Spinal cord (tissue), 10 donors: ENCODE measurements around the gene SMAD6. TPM values are rescaled to one million over a fixed set of nuclear protein-coding genes. Genes with fewer than 3 reads are reported as not detected.

Experiments used
- DNase-seq, 6 donors: peaks; one replicate each; pipeline versions ENCODE4 v3.0.0 to v3.0.0-alpha.2; 2013 to 2015; ENCODE audit warnings: low spot score in 6 of 6, low read depth in 4 of 6
- H3K27ac ChIP-seq: one replicate; pipeline ENCODE4 v1.5.1; 2013; ENCODE audit warnings: low read depth, low read length, control low read depth
- H3K27me3 ChIP-seq: one replicate; pipeline ENCODE4 v1.6.1; 2013; ENCODE audit warnings: low read length; ENCODE audit not compliant: control insufficient read depth, insufficient read depth
- H3K36me3 ChIP-seq: one replicate; pipeline ENCODE4 v1.6.1; 2013; ENCODE audit warnings: low read length; ENCODE audit not compliant: control insufficient read depth, insufficient read depth
- H3K4me1 ChIP-seq: one replicate; pipeline ENCODE4 v1.6.1; 2013; ENCODE audit warnings: low read length; ENCODE audit not compliant: control insufficient read depth, insufficient read depth
- H3K4me3 ChIP-seq: one replicate; pipeline ENCODE4 v1.5.1; 2013; ENCODE audit warnings: low read depth, low read length, control low read depth
- H3K9me3 ChIP-seq: one replicate; pipeline ENCODE4 v1.6.1; 2013; ENCODE audit warnings: low read length; ENCODE audit not compliant: control insufficient read depth, insufficient read depth
- WGBS: methylation state at CpG from one replicate; pipeline ENCODE4 v1.1.5; 2013; ENCODE audit warnings: missing lambda C conversion rate; ENCODE audit not compliant: insufficient coverage; 5-methylcytosine and 5-hydroxymethylcytosine counted together
- polyA plus RNA-seq, 2 donors: library from polyadenylated mRNA; unstranded; fragments of 120-200 nt; gene quantifications; one replicate each; pipeline ENCODE4 v1.2.1, GENCODE V29; 2013; ENCODE audit not compliant: insufficient read length in 2 of 2
- total RNA-seq, 2 donors: library from RNA; depleted of rRNA in 1 of 2; stranded (reverse); fragments of 120-200 nt in 1 of 2; fragments of >200 nt in 1 of 2; gene quantifications; one replicate each; pipeline versions ENCODE4 v1.2.3 to v1.2.4, GENCODE V29; 2013 to 2014
- donor health status: healthy.

SMAD6 gene
- total and polyA plus RNA-seq, 4 donors, result 7.7 to 22.0 (median 10.3) TPM

DNA sequence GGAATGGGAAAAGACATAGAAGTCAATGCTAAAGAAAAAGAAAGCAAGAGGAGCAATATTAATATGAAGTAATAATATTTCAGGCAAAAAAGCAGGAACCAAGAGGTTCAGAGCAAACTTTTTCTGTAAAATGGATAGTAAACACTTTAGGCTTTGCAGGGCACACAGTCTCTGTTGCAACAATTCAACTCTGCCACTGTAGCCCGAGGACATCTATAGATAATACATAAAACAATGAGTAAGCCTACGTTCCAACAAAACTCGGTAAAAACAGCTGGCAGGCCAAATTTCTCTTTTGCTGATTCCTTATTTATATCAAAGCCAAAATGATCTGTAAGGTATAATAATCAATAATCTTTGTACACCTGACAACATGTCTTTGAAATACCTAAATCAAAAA lies 56.8 kb downstream of the SMAD6 start:
- H3K36me3 ChIP-seq, result peaks cover 2% of the 10 kb centered on the region
- H3K9me3 ChIP-seq, result peaks cover 5% of the 10 kb centered on the region
- H3K4me3 ChIP-seq, result no peak overlapping the region
- H3K4me1 ChIP-seq, result peaks cover 56% of the 10 kb centered on the region
- DNase-seq, result no peak
- no peak overlapping the region for H3K27ac ChIP-seq
- H3K27me3 ChIP-seq, result no peaks in the 10 kb centered on the region
- no CpG with 5 or more reads among the region's 3 CpGs for WGBS

DNA sequence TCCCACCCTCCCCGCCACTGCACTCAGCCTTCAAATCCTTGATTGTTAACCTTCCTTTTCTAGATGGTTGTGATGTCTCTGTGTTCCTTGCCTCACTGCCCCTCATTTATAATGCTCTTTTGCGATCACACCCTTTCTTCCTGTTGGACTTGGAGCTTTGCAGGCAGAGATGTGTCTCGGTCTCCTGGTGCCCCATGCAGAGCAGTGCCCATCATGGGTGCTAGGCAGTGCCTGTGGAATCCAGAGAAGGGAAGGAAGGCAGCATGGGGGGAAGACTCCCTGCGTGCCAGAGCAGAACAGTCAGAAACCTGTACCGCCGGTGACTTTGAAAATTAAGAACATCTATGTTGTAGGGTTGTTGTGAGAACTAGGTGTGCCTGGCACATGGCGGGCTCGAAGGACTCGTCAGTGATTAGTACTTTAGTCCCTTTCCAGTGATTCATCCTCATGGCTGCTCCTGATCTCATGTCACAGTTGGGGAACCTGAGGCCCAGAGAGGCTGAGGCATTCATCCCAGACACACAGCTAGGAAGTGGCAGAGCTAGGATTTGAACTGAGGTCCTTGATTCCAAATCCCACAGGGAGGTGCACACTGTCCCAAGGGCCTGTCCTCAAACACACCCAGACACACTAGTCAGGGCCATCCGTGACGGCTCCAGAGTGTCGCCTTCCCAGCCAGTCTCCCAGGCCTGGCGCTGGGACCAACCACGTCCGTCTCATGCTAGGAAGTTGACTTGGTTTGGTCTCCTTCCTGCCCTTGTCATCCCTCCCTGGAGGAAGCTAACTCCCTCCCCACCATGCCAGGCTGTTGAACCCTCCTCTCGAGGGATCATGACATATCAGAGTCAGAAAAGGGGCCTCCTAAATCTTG lies 58.3 kb downstream of the SMAD6 start:
- Histone ChIP-seq H3K9me3 (no peaks in the 10 kb centered on the region), H3K27ac (peak overlapping the region; percentile 40), H3K27me3 (no peaks in the 10 kb centered on the region), H3K36me3 (peaks cover 2% of the 10 kb centered on the region), H3K4me1 (peaks cover 63% of the 10 kb centered on the region), H3K4me3 (no peak overlapping the region)
- no peak for DNase-seq
- 78% methylated on average over 13 of the region's 16 CpGs for WGBS

DNA sequence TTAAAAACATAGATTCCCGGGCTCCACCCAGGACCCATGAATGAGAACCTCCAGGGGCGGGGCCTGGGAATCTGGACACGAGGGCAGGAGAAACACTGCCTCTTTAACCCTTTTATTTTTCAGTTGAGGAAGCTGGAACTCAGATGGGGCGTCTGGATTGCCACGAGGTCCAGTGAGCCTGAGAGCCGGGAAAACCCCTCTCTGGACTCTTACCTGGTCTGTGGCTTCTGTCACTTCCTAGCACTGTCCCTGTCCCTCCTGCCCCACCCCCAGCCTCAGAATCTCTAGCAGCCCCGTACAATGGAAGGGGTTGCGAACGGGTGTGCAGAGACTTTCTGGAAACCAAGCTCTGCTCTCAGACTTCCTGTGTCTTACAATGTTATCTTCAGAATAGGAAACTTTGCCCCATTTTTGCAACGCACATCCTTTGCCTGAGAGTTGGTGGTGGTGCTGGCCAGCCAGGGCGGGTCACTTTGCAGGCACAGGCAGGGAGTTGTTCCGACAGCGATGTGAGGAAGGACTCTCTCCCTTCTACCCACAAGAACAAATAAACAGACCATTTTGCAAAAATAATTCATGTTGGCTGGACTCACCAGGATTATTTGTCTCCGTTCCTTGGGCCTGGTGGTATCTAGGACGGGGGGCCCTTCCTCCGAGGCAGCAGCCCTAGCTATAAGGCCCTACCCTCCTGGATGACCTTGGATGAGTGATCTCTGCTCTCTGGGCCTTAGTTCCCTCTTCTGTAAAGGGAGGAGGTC lies 59.1 kb downstream of the SMAD6 start:
- H3K9me3 ChIP-seq, result no peaks in the 10 kb centered on the region
- 65% methylated on average over 7 of the region's 16 CpGs for whole genome bisulfite sequencing
- peak overlapping the region; percentile 53 for H3K27ac ChIP-seq
- H3K36me3 ChIP-seq, result peaks cover 2% of the 10 kb centered on the region
- no peak for DNase-seq
- no peaks in the 10 kb centered on the region for H3K27me3 ChIP-seq
- H3K4me1 ChIP-seq, result peaks cover 66% of the 10 kb centered on the region
- H3K4me3 ChIP-seq, result no peak overlapping the region

DNA sequence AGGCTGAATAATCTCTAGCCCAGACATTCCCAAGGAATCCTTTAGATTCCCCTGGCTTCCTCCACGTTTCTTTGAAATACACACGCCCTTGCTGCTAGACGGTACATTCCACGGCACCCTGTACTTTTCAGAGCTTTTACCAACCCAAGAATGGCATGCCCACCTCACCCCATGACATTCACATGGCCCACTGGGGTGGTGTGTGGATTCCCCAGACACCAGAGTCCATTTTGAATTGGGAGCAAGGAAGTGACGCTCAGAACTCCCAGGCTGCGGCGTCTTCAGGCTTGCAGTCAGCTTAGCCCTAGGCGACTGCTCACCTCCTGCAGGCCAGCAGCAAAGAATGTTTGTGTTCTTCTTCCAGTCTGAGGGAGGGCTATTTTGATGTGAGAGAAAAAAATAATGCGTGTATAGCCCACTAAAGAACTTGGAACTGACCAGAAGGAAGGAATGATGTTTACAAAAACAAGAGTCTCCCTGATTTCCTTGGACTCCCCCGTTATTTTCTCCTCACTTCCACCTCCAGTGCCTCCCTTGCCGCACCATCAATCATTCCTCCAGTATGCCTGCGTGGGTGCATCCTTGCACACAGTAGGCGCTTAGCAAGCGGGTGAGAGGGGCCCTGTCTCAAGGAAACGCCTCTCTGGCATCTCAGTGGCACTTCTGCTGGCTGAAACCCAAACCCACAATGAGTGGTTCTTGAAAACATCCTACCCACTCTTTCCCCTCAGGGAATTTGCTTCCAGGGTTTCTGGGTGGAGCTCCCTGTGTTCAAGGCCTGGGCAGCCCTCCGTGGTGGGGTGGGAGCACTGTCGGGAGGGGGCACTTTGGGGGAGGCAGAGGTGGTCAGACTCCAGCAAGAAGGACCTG lies 59.9 kb downstream of the SMAD6 start:
- H3K4me3 ChIP-seq, result no peak overlapping the region
- DNase-seq, result no peak
- 77% methylated on average over 12 of the region's 17 CpGs for WGBS
- H3K27me3 ChIP-seq, result no peaks in the 10 kb centered on the region
- H3K4me1 ChIP-seq, result peaks cover 65% of the 10 kb centered on the region
- H3K36me3 ChIP-seq, result peaks cover 2% of the 10 kb centered on the region
- no peaks in the 10 kb centered on the region for H3K9me3 ChIP-seq
- peak overlapping the region; percentile 53 for H3K27ac ChIP-seq

DNA sequence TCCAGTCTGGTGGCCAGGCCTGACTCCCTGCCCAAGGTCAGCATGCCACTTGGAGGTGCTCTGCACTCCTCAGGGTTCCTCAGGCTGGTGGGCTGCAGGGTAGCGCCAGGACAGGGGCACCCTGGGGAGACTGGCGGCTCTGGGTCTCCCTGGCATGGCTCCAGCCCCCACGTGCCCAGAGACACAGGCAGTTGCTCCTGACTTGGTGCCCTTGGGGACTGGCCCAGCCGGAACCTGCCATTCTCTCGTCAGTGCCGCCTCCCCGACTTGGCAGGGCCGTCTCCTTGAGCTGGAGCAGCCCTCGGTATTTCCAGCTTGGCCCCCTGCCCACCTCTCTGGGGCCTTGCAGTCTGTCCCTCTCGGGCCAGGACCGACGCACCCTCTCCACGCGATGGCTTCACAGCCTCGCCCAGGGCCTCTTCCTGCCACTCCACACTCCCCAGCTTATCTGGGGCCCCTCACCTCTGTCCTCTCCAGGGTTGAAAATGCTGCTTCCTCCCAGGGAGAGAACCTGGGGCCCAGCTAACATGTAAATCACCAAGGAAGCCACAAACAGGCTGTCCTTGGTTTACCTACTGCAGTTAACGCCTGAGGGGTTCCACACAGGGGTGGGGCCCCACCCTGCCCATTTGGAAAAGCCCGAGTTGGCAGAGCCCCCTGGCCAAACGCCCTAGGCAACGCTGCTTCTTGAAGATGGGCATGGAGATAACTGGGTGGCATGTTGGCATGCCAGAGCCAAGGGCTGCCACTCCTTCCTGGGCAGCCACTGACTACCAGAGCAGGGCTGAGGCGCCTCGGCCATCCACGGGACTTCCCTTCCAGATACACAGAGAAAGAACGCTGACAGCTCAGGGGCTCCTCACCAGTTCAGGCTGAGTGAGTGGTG lies 61.4 kb downstream of the SMAD6 start:
- H3K27ac ChIP-seq, result peak overlapping the region; percentile 58
- peak in 4 of 6 donors; percentile 21 to 80 (median 50) for DNase-seq

DNA sequence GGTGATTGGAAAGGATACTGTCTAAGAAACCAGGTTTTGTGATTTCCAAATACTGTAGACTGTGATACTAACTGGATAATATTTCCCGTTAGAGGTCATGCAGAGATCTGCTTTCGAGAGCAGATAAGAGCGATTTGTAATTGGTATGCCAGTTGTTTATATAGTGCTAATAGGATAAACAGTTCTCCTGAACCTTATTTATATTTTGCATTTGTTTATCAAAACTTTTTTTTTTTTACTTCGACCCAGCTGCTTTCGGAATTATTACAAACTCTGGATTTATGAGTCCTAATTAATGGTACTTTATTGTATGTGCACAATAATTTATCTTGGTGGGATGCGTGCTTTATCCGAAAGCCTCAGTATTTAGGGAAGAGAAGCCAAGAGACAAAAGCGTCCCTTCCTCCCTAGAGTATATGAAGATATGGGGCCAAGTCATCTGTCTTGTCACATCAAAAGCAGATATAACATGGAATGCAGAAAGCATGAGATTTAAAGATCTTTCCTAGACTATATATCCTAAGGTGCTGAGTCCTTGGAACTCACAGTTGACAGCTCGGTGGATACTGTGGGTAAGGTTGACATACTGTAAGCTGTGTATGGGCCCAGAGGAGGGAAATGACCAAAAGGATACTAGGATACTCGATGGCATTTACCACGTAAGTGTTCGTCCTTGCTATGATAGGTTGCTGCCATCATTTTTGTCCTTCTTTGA lies 62.2 kb downstream of the SMAD6 start:
- Histone ChIP-seq H3K9me3 (no peaks in the 10 kb centered on the region), H3K4me3 (no peak overlapping the region), H3K36me3 (peaks cover 2% of the 10 kb centered on the region), H3K27me3 (no peaks in the 10 kb centered on the region), H3K4me1 (peaks cover 59% of the 10 kb centered on the region), H3K27ac (peak overlapping the region; percentile 58)
- WGBS, result 90% methylated on average over 3 of the region's 12 CpGs
- DNase-seq, result no peak

More for the DNA sequence above, 61.4 kb downstream of the SMAD6 start:
- Histone ChIP-seq H3K4me1 (peaks cover 59% of the 10 kb centered on the region), H3K9me3 (no peaks in the 10 kb centered on the region), H3K36me3 (peaks cover 2% of the 10 kb centered on the region), H3K27me3 (no peaks in the 10 kb centered on the region), H3K4me3 (no peak overlapping the region)
- WGBS, result 28% methylated on average over 21 of the region's 23 CpGs

DNA sequence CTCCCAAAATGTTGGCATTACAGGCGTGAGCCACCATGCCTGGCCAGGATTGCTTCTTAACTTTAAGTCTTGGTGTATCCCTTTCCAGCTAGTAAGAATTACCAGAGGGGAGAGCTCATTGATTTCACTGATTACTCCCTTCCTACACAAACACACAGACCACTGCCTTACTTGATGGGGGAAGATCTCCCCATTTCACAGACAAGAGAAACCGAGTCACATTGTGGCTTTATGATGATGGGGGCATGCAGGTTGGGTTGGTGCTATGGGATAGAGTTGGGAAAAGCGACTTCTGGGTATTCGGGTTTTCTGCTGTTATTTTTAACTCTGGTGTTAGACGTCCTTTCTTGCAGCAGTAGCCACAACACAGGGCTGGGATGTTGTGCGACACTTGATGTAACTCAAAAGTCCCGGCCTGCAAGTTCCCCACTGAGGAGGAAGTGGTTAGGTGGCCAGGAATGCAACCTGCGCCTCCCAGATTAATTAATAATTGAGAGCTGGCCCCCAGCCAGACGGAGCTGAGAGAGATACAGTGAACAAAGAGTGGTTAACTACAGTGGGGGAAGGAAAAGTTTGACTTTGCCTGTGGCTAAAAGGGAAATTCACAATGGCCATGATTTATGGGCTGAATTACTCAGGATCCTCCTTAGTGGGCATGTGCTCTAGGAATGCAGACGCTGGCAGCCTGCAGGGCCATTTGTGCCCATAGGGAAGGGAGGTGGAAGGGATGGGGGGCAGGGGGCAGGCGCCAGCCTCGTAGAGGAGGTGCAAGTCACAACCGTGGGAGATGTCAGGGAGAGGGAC lies 63.6 kb downstream of the SMAD6 start:
- DNase-seq, result peak in 4 of 6 donors; percentile 32 to 84 (median 65)
- Histone ChIP-seq H3K36me3 (peaks cover under 1% of the 10 kb centered on the region), H3K27me3 (no peaks in the 10 kb centered on the region), H3K27ac (no peak overlapping the region), H3K4me3 (no peak overlapping the region), H3K4me1 (peaks cover 59% of the 10 kb centered on the region), H3K9me3 (no peaks in the 10 kb centered on the region)
- WGBS, result 25% methylated on average over 12 of the region's 13 CpGs
